ENCODE measurements around the gene AURKB. TPM values are rescaled to one million over a fixed set of nuclear protein-coding genes. Genes with fewer than 3 reads are reported as not detected.
"Not testable (repeated sequence)": the region's sequence is repeated elsewhere in the genome, so short reads cannot be mapped to it uniquely, and the experiment has no call there.

The AURKB gene
- total RNA-seq, 1 experiment from 2014 or later, result 167 TPM

- H3K4me1 ChIP-seq (replicated peaks; ENCODE audit: insufficient read depth), result peaks cover 8% of the 10 kb centered on the region; the same call in 1 of the 2 replicates
- intact Hi-C loops (cut with micrococcal nuclease; ENCODE audit: unreplicated experiment), result no loop called here
- no peaks in the 10 kb centered on the region for H3K36me3 ChIP-seq (ENCODE audit: low read depth)
- no peaks in the 10 kb centered on the region for H3K9me2 ChIP-seq (ENCODE audit: insufficient read depth)
- peaks cover 6% of the 10 kb centered on the region for H3F3A ChIP-seq (ENCODE audit: insufficient read depth, low read depth)
- no peak overlapping the region for H3K27ac ChIP-seq
- no peak overlapping the region for H3K4me3 ChIP-seq
- H3K4me2 ChIP-seq, result no peak overlapping the region
- H4K20me1 ChIP-seq (ENCODE audit: insufficient read depth), result no peaks in the 10 kb centered on the region
- CTCF ChIA-PET, result interaction anchor here (0.8 kb wide), 1 partner anchor 47 kb away, joined by 3 read pairs; no protein-coding TSS in a partner anchor
- H3K79me2 ChIP-seq (ENCODE audit: low read depth), result peaks cover 31% of the 10 kb centered on the region
- no peak overlapping the region for H2AFZ ChIP-seq
- no peaks in the 10 kb centered on the region for H3K9me3 ChIP-seq (ENCODE audit: insufficient read depth, low read depth)
- TF ChIP-seq EZH2 (IDR thresholded peaks at IDR 0.05; ENCODE audit: low read depth), result no peak
- TF ChIP-seq, protein P1, sequence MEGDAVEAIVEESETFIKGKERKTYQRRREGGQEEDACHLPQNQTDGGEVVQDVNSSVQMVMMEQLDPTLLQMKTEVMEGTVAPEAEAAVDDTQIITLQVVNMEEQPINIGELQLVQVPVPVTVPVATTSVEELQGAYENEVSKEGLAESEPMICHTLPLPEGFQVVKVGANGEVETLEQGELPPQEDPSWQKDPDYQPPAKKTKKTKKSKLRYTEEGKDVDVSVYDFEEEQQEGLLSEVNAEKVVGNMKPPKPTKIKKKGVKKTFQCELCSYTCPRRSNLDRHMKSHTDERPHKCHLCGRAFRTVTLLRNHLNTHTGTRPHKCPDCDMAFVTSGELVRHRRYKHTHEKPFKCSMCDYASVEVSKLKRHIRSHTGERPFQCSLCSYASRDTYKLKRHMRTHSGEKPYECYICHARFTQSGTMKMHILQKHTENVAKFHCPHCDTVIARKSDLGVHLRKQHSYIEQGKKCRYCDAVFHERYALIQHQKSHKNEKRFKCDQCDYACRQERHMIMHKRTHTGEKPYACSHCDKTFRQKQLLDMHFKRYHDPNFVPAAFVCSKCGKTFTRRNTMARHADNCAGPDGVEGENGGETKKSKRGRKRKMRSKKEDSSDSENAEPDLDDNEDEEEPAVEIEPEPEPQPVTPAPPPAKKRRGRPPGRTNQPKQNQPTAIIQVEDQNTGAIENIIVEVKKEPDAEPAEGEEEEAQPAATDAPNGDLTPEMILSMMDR (conservative IDR thresholded peaks at IDR 0.05), result no peak
- H3K27me3 ChIP-seq (ENCODE audit: insufficient read depth, low read depth), result no peaks in the 10 kb centered on the region
- no peak for DNase-seq
- POLR2A ChIA-PET (ENCODE audit: unreplicated experiment), result no interaction called here
- BruUV-seq (replicated peaks), result no TSS peak
Measured at GRCh38 chr17:8253801-8254200, 43.4 kb upstream of the AURKB start.

DNA sequence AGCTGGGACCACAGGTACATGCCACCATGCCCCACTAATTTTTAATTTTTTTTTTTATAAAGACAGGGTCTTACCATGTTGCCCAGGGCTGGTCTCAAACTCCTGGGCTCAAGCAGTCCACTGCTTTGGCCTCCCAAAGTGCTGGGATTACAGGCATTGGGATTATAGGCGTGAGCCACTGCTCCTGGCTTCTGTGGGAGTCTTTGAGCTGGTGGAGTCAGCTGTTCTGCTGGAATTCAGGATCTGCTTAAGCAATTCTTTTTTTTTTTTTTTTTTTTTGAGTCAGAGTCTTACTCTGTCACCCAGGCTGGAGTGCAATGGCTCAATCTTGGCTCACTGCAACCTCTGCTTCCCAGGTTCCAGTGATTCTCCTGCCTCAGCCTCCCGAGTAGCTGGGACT lies 41.0 kb upstream of the AURKB start:
- H4K20me1 ChIP-seq (ENCODE audit: insufficient read depth); BruUV-seq (replicated peaks); H2AFZ ChIP-seq; H3K27me3 ChIP-seq (ENCODE audit: insufficient read depth, low read depth); intact Hi-C loops (cut with micrococcal nuclease; ENCODE audit: unreplicated experiment); H3K4me3 ChIP-seq; H3K9me3 ChIP-seq (ENCODE audit: insufficient read depth, low read depth); H3K4me2 ChIP-seq; DNase-seq; H3K36me3 ChIP-seq (ENCODE audit: low read depth); H3K27ac ChIP-seq; H3K9me2 ChIP-seq (ENCODE audit: insufficient read depth); H3K4me1 ChIP-seq (replicated peaks; ENCODE audit: insufficient read depth): not testable (repeated sequence)
- ChIA-PET CTCF (interaction anchor here (0.6 kb wide), 1 partner anchor 133 kb away, joined by 6 read pairs; no protein-coding TSS in a partner anchor), POLR2A (ENCODE audit: unreplicated experiment) (interaction anchor here (0.6 kb wide), 1 partner anchor 44 kb away, joined by 6 read pairs; the partner anchor contains the start of gene SLC25A35)
- Histone ChIP-seq H3F3A (ENCODE audit: insufficient read depth, low read depth) (peaks cover 19% of the 10 kb centered on the region), H3K79me2 (ENCODE audit: low read depth) (peaks cover 33% of the 10 kb centered on the region)

DNA sequence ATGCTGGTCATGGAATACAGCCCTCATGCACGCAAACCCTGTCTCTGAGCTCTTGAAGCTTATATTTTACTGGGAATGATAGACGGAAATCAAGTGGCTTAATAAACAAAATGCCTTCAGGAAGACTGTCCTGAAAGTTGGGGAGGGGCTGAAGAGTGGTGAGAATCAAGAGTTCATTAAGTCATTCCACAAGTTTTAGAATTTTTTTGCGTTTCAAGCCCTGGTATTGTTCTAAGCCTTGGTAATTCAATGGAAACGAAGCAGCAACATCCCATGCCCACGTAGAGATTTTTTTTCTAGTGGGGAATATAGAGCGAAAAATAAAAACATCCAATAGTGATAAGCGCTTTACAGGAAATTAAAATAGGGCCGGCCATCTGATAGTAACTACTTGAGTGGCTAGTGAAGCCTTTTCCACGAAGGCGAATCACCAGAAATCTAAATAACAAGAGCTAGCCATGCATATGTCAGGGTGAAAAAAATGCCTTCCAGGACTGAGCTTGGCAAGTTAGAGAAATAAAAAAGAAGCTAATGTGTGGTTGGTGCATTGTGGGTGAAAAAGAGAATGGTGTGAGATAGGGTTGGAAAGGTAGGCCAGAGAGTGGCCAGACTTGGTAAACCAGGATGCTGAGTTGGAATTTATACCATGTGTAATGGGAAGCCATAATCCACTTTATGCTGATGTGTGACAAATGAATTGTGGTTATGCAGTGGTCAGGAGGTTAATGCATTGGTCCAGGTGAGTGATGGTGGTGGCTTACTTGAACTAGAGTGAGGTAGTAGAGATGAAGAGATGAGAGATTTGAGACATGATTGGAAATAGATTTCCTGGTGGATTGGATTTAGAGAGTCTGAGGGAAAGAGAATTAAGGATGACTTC lies 39.5 kb upstream of the AURKB start:
- Histone ChIP-seq H4K20me1 (ENCODE audit: insufficient read depth) (no peaks in the 10 kb centered on the region), H2AFZ (peak overlapping the region; percentile 99), H3K36me3 (ENCODE audit: low read depth) (no peaks in the 10 kb centered on the region), H3K9me3 (ENCODE audit: insufficient read depth, low read depth) (no peaks in the 10 kb centered on the region), H3K79me2 (ENCODE audit: low read depth) (peaks cover 47% of the 10 kb centered on the region), H3K27me3 (ENCODE audit: insufficient read depth, low read depth) (no peaks in the 10 kb centered on the region), H3F3A (ENCODE audit: insufficient read depth, low read depth) (peaks cover 19% of the 10 kb centered on the region), H3K4me2 (peak overlapping the region; percentile 80), H3K9me2 (ENCODE audit: insufficient read depth) (no peaks in the 10 kb centered on the region), H3K4me1 (replicated peaks; ENCODE audit: insufficient read depth) (peaks cover 8% of the 10 kb centered on the region; the same call in 1 of the 2 replicates), H3K27ac (peak overlapping the region; percentile 93), H3K4me3 (peak overlapping the region; percentile 99)
- TF ChIP-seq, protein P1 (conservative IDR thresholded peaks at IDR 0.05), result no peak
- TF ChIP-seq EZH2 (IDR thresholded peaks at IDR 0.05; ENCODE audit: low read depth), result no peak
- DNase-seq, result no peak
- TSS peak; percentile 70 for BruUV-seq (replicated peaks)
- ChIA-PET CTCF (interaction anchor here (0.6 kb wide), 1 partner anchor 27 kb away, joined by 3 read pairs; no protein-coding TSS in a partner anchor), POLR2A (ENCODE audit: unreplicated experiment) (interaction anchor here (0.6 kb wide), 1 partner anchor 31 kb away, joined by 3 read pairs; no protein-coding TSS in a partner anchor)
- intact Hi-C loops (cut with micrococcal nuclease; ENCODE audit: unreplicated experiment), result loop anchor here (2.0 kb wide), 2 partner anchors 45 to 135 kb away; partner anchors contain the start of gene SLC25A35
